ENCODE measurements around the gene MN1. TPM values are rescaled to one million over a fixed set of nuclear protein-coding genes. Genes with fewer than 3 reads are reported as not detected.

The MN1 gene
- total and polyA plus RNA-seq, 2 experiments from 2014 or later, result 1.0 to 6.8 TPM

GRCh38 chr22:27803841-27804415 is 2.4 kb upstream of the MN1 start:
- Histone ChIP-seq H3K27ac (ENCODE audit: low read depth) (no peak overlapping the region), H4K20me1 (replicated peaks; ENCODE audit: insufficient read depth) (no peaks in the 10 kb centered on the region), H2AFZ (no peak overlapping the region), H3K27me3 (ENCODE audit: insufficient read depth) (peaks cover 58% of the 10 kb centered on the region), H3F3A (replicated peaks; ENCODE audit: low read depth) (no peaks in the 10 kb centered on the region), H3K4me3 (peak overlapping the region; percentile 49; the same call in 1 of the 2 replicates), H3K9me2 (ENCODE audit: insufficient read depth) (no peaks in the 10 kb centered on the region), H3K4me2 (peak overlapping the region; percentile 81; the same call in 1 of the 2 replicates), H3K79me2 (replicated peaks; ENCODE audit: insufficient read depth) (no peaks in the 10 kb centered on the region), H3K4me1 (ENCODE audit: insufficient read depth) (peaks cover 31% of the 10 kb centered on the region), H3K36me3 (ENCODE audit: insufficient read depth) (no peaks in the 10 kb centered on the region)
- H3K36me3 Mint-ChIP-seq (ENCODE audit: low read depth), result no peaks in the 10 kb centered on the region; the same call in 2 of the 3 replicates
- TF ChIP-seq ZNF331 (CRISPR knock-in tag; IDR thresholded peaks at IDR 0.05; ENCODE audit: low read depth) (no peak), JUNB (IDR thresholded peaks at IDR 0.05; ENCODE audit: unreplicated experiment) (no peak), CREB1 (CRISPR knock-in tag; IDR thresholded peaks at IDR 0.05; ENCODE audit: low read depth) (no peak), NANOG (IDR thresholded peaks at IDR 0.05; ENCODE audit: borderline replicate concordance) (no peak), REST (IDR thresholded peaks at IDR 0.05; ENCODE audit: unreplicated experiment) (no peak), EZH2phosphoT487 (IDR thresholded peaks at IDR 0.05; ENCODE audit: unreplicated experiment) (no peak), ETS1 (IDR thresholded peaks at IDR 0.05) (no peak), CTCF (conservative IDR thresholded peaks at IDR 0.05; ENCODE audit: low read depth in 2 of 2) (no peak), ZNF114 (CRISPR knock-in tag; IDR thresholded peaks at IDR 0.05) (no peak), POLR2AphosphoS5 (IDR thresholded peaks at IDR 0.05; ENCODE audit: low read depth) (no peak), EZH2 (IDR thresholded peaks at IDR 0.05; ENCODE audit: low read depth, unreplicated experiment) (no peak), ZNF462 (CRISPR knock-in tag; IDR thresholded peaks at IDR 0.05) (no peak)
- H3K9me3 Mint-ChIP-seq, result peaks cover under 1% of the 10 kb centered on the region; the same call in 1 of the 3 replicates
- H3K4me3 Mint-ChIP-seq, result peak overlapping the region; percentile 53; the same call in 1 of the 3 replicates
- DNase-seq (ENCODE audit: low spot score), result no peak
- peaks cover 57% of the 10 kb centered on the region for H3K27me3 Mint-ChIP-seq (ENCODE audit: insufficient read depth, low read depth, poor library complexity)
- H3K4me1 Mint-ChIP-seq, result peaks cover 27% of the 10 kb centered on the region
- no peak for ATAC-seq
- no peak overlapping the region for H3K27ac Mint-ChIP-seq
